HEK293 (cell line): ENCODE results near the gene GNAZ.

Experiments
- CTCF ChIA-PET: fragments of 350-600 bp; formaldehyde crosslinking; extraction: SDS; loops from one replicate; lab custom pipeline; 2021; ENCODE audit warnings: antibody characterized with exemption; lab: Yijun Ruan, JAX
- POLR2A ChIA-PET: fragments of 300-600 bp; formaldehyde crosslinking; extraction: SDS; loops from one replicate; lab custom pipeline; 2020; ENCODE audit warnings: antibody characterized with exemption, inconsistent platforms; lab: Yijun Ruan, JAX
- H3K27ac ChIP-seq: fragments of 200-500 bp; sonication (Bioruptor generic); 2 replicates; pipeline ENCODE4 v1.5.1; 2014; ENCODE audit warnings: low read depth, low read length, control low read depth, inconsistent platforms; ENCODE audit errors: extremely low read depth
- H3K36me3 ChIP-seq, 2 experiments: fragments of 200-500 bp in 1 of 2; sonication (Bioruptor generic) in 1 of 2; 1 replicate in 1 of 2; 2 replicates in 1 of 2; pipeline ENCODE4 v1.5.1; 2014 to 2017; ENCODE audit warnings: inconsistent platforms in 2 of 2, low read length in 2 of 2; ENCODE audit not compliant: control insufficient read depth in 2 of 2, insufficient read depth in 1 of 2
- H3K4me1 ChIP-seq: fragments of 200-500 bp; sonication (Bioruptor generic); 2 replicates; pipeline ENCODE4 v1.5.1; 2014; ENCODE audit warnings: mild to moderate bottlenecking, low read length, inconsistent platforms; ENCODE audit not compliant: control insufficient read depth, insufficient read depth
- H3K4me3 ChIP-seq: 2 replicates; pipeline ENCODE4 v1.5.1; 2011; ENCODE audit warnings: low read depth, mild to moderate bottlenecking, control low read depth, low read length, moderate library complexity
- H3K9me3 ChIP-seq: fragments of 200-500 bp; sonication (Bioruptor generic); 2 replicates; pipeline ENCODE4 v1.5.1; 2014; ENCODE audit warnings: low read depth, low read length, inconsistent platforms; ENCODE audit not compliant: control insufficient read depth, insufficient read depth
- GFI1B ChIP-seq: fragments of 450-650 bp; formaldehyde crosslinking; IDR thresholded peaks from 2 replicates; pipeline ENCODE4 v1.5.1; 2016; ENCODE audit warnings: missing biosample characterization, missing genetic modification characterization
- GLI2 ChIP-seq: fragments of 450-650 bp; formaldehyde crosslinking; IDR thresholded peaks from 2 replicates; pipeline ENCODE4; 2017; ENCODE audit warnings: missing biosample characterization, missing genetic modification characterization, low read depth, borderline replicate concordance
- GLIS2 ChIP-seq: fragments of 450-650 bp; formaldehyde crosslinking; IDR thresholded peaks from 2 replicates; pipeline ENCODE4 v1.5.1; 2016; ENCODE audit warnings: missing biosample characterization, missing genetic modification characterization
- HIC1 ChIP-seq: fragments of 450-650 bp; formaldehyde crosslinking; IDR thresholded peaks from 2 replicates; pipeline ENCODE4 v1.5.1; 2016; ENCODE audit warnings: missing biosample characterization, missing genetic modification characterization
- IKZF3 ChIP-seq: fragments of 450-650 bp; IDR thresholded peaks from 2 replicates; pipeline ENCODE4 v1.5.0; 2018; ENCODE audit warnings: missing biosample characterization, mild to moderate bottlenecking, missing genetic modification characterization, moderate library complexity
- PRDM10 ChIP-seq: fragments of 450-650 bp; formaldehyde crosslinking; IDR thresholded peaks from 2 replicates; pipeline ENCODE4 v1.5.1; 2016; ENCODE audit warnings: missing biosample characterization, missing genetic modification characterization
- SETDB1 ChIP-seq: IDR thresholded peaks from one replicate; pipeline ENCODE4 v1.6.1; 2017; ENCODE audit warnings: mild to moderate bottlenecking, low read length, moderate library complexity, mixed read lengths; ENCODE audit not compliant: insufficient read length
- SP3 ChIP-seq: fragments of 450-650 bp; formaldehyde crosslinking; IDR thresholded peaks from 2 replicates; pipeline ENCODE4 v1.5.1; 2016; ENCODE audit warnings: missing biosample characterization, missing genetic modification characterization
- SP7 ChIP-seq: fragments of 450-650 bp; formaldehyde crosslinking; IDR thresholded peaks from 2 replicates; pipeline ENCODE4 v1.5.1; 2016; ENCODE audit warnings: missing biosample characterization, missing genetic modification characterization
- ZBTB20 ChIP-seq: fragments of 450-650 bp; formaldehyde crosslinking; IDR thresholded peaks from 2 replicates; pipeline ENCODE4 v1.5.1; 2016; ENCODE audit warnings: missing biosample characterization, missing genetic modification characterization
- ZBTB49 ChIP-seq: fragments of 450-650 bp; formaldehyde crosslinking; IDR thresholded peaks from 2 replicates; pipeline ENCODE4 v1.5.1; 2016; ENCODE audit warnings: missing biosample characterization, missing genetic modification characterization, low read depth
- ZNF133 ChIP-seq: fragments of 450-650 bp; formaldehyde crosslinking; IDR thresholded peaks from 2 replicates; pipeline ENCODE4 v1.5.1; 2016; ENCODE audit warnings: missing biosample characterization, missing genetic modification characterization
- ZNF214 ChIP-seq: fragments of 450-650 bp; formaldehyde crosslinking; IDR thresholded peaks from 2 replicates; pipeline ENCODE4 v1.5.1; 2017; ENCODE audit warnings: missing biosample characterization, mild to moderate bottlenecking, missing genetic modification characterization, borderline replicate concordance
- ZNF266 ChIP-seq: fragments of 450-650 bp; formaldehyde crosslinking; IDR thresholded peaks from 2 replicates; pipeline ENCODE4 v1.5.1; 2016; ENCODE audit warnings: missing biosample characterization, missing genetic modification characterization, low read depth
- ZNF404 ChIP-seq: fragments of 450-650 bp; formaldehyde crosslinking; IDR thresholded peaks from 2 replicates; pipeline ENCODE4 v1.5.1; 2017; ENCODE audit warnings: missing biosample characterization, missing genetic modification characterization
- ZNF433 ChIP-seq: fragments of 450-650 bp; formaldehyde crosslinking; IDR thresholded peaks from 2 replicates; pipeline ENCODE4 v1.5.1; 2016; ENCODE audit warnings: missing biosample characterization, missing genetic modification characterization, low read depth
- ZNF555 ChIP-seq: fragments of 450-650 bp; formaldehyde crosslinking; conservative IDR thresholded peaks from 2 replicates; pipeline ENCODE4 v1.5.1; 2017; ENCODE audit warnings: missing biosample characterization, mild to moderate bottlenecking, missing genetic modification characterization, inconsistent platforms
- ZNF621 ChIP-seq: fragments of 450-650 bp; formaldehyde crosslinking; IDR thresholded peaks from 2 replicates; pipeline ENCODE4 v1.5.1; 2017; ENCODE audit warnings: missing biosample characterization, missing genetic modification characterization
- ZNF670 ChIP-seq: fragments of 450-650 bp; formaldehyde crosslinking; IDR thresholded peaks from 2 replicates; pipeline ENCODE4 v1.5.1; 2016; ENCODE audit warnings: missing biosample characterization, missing genetic modification characterization, low read depth
- TF ChIP-seq, protein P1 (sequence below): fragments of 450-650 bp; formaldehyde crosslinking; IDR thresholded peaks from 2 replicates; pipeline ENCODE4 v1.5.1; 2016; ENCODE audit warnings: missing biosample characterization, missing genetic modification characterization
- TF ChIP-seq, protein P2 (sequence below): fragments of 450-650 bp; formaldehyde crosslinking; optimal IDR thresholded peaks from 2 replicates; pipeline ENCODE3; 2016; ENCODE audit warnings: missing biosample characterization, mild to moderate bottlenecking, missing genetic modification characterization

GNAZ gene

GRCh38 chr22:23070418-23071229 lies at the start of gene GNAZ (continued):
- no peak for TF ChIP-seq ZBTB49 (tag by site-specific recombination)
- TF ChIP-seq GLI2 (tag by site-specific recombination), result no peak
- TF ChIP-seq, protein P1, sequence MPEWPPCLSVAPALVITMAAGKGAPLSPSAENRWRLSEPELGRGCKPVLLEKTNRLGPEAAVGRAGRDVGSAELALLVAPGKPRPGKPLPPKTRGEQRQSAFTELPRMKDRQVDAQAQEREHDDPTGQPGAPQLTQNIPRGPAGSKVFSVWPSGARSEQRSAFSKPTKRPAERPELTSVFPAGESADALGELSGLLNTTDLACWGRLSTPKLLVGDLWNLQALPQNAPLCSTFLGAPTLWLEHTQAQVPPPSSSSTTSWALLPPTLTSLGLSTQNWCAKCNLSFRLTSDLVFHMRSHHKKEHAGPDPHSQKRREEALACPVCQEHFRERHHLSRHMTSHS (tag by site-specific recombination), result no peak
- no peak for TF ChIP-seq SP7 (tag by site-specific recombination)
- no peak for TF ChIP-seq ZNF433 (tag by site-specific recombination)
- TF ChIP-seq, protein P2, sequence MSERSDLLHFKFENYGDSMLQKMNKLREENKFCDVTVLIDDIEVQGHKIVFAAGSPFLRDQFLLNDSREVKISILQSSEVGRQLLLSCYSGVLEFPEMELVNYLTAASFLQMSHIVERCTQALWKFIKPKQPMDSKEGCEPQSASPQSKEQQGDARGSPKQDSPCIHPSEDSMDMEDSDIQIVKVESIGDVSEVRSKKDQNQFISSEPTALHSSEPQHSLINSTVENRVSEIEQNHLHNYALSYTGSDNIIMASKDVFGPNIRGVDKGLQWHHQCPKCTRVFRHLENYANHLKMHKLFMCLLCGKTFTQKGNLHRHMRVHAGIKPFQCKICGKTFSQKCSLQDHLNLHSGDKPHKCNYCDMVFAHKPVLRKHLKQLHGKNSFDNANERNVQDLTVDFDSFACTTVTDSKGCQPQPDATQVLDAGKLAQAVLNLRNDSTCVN (tag by site-specific recombination), result peak; percentile 43
- no peak for TF ChIP-seq ZNF214 (tag by site-specific recombination)
- no peak for TF ChIP-seq ZNF133 (tag by site-specific recombination)
- TF ChIP-seq ZNF555 (tag by site-specific recombination), result no peak
- TF ChIP-seq ZNF404 (tag by site-specific recombination), result no peak
- TF ChIP-seq GLIS2 (tag by site-specific recombination), result peak; percentile 60; the same call in 1 of the 2 replicates
- TF ChIP-seq GFI1B (tag by site-specific recombination), result no peak
- no peak for TF ChIP-seq IKZF3 (tag by site-specific recombination)
- no peak for TF ChIP-seq HIC1 (tag by site-specific recombination)
- peak; percentile 48 for TF ChIP-seq SP3
- TF ChIP-seq ZBTB20, result no peak; the same call in 1 of the 2 replicates
- no peak for TF ChIP-seq ZNF621 (tag by site-specific recombination)
- no peak for TF ChIP-seq ZNF266 (tag by site-specific recombination)

DNA sequence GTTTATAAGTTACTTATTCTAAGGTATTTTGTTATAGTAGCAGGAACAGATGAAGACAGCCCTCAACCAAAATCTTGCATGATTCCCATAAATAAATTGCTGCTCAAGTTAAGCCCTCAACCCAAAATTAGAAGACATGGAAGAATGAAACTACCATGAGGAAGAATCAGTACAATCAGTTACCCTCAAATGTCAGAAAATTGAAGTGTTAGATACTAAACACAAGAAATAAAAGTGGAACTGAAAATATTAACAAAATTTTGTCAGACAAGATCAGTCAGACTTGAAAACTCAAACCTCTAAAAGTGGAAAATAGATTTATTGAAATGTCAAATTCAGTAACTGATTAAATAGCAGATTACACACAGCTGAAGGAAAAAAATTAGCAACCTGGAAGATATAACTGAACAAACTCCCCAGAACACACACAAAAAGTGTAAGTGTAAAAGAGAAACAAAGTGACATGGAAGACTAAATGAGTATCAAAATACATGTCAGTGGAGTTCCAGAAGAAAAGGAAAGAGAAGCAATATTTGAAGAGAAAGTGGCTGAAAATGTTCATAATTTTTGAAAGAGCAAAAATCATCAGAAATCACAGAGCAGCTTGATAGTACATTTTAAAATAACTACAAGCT lies 49.5 kb upstream of the GNAZ start:
- no peaks in the 10 kb centered on the region for H3K9me3 ChIP-seq
- no peaks in the 10 kb centered on the region for H3K36me3 ChIP-seq
- no peaks in the 10 kb centered on the region for H3K4me1 ChIP-seq
- ChIA-PET CTCF (no interaction called here), POLR2A (no interaction called here)
- H3K27ac ChIP-seq, result no peak overlapping the region
- H3K4me3 ChIP-seq, result no peak overlapping the region
- no peak for TF ChIP-seq PRDM10 (tag by site-specific recombination)
- no peak for TF ChIP-seq ZNF670
- peak; percentile 51 for TF ChIP-seq SETDB1
